A172 (cell line): ENCODE results near the gene DCDC2B. TPM values are rescaled to one million over a fixed set of nuclear protein-coding genes. Genes with fewer than 3 reads are reported as not detected.
"Not testable (repeated sequence)": the region's sequence is repeated elsewhere in the genome, so short reads cannot be mapped to it uniquely, and the experiment has no call there.

Experiments used
- DNase-seq: peaks from one replicate; pipeline ENCODE4 v3.0.0-alpha.2; 2015; ENCODE audit warnings: low spot score
- total RNA-seq: library from RNA; depleted of rRNA; stranded (reverse); fragments of >200 nt; shearing (Covaris generic); gene quantifications from 2 replicates; pipeline ENCODE4 v1.2.3, GENCODE V29; 2014; rRNA removed

Gene DCDC2B
- total RNA-seq, 1 experiment from 2014 or later: not detected

- DNase-seq: no peak
Observed at GRCh38 chr1:32256473-32257226, 47.8 kb downstream of the DCDC2B start.

DNA sequence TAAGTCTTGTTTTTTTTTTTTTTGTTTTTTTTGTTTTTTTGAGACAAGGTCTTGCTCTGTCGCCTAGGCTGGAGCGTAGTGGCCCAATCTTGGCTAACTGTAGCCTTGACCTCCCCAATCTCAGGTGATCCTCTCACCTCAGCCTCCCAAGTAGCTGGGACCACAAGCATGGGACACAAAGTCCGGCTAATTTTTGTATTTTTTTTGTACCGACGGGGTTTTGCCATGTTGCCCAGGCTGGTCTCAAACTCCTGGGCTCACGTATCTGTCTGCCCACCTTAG lies 48.3 kb downstream of the DCDC2B start:
- no peak for DNase-seq

DNA sequence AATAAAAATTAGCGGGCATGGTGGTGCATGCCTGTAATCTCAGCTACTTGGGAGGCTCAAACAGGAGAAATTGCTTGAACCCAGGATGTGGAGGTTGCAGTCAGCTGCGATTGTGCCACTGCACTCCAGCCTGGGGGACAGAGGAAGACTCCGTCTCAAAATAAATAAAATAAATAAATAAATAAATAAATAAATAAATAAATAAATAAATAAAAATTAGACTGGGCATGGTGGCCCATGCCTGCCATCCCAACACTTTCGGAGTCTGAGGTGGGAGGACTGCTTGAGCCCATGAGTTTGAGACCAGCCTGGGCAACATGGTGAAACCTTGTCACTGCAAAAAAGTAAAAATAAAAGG lies 54.3 kb downstream of the DCDC2B start:
- DNase-seq: not testable (repeated sequence)

- no peak for DNase-seq
Observed at GRCh38 chr1:32263744-32264143, 54.9 kb downstream of the DCDC2B start.

Other genes starting within 250 kb of the DCDC2B start
- 58.0 and 70.0 TPM in 2 replicates for gene KHDRBS1, start 195.2 kb upstream of the DCDC2B start, total RNA-seq
- gene TMEM39B, start 136.2 kb upstream of the DCDC2B start, total RNA-seq: 1.5 and 3.0 TPM in 2 replicates
- 35.5 and 37.8 TPM in 2 replicates for gene KPNA6, start 101.0 kb upstream of the DCDC2B start, total RNA-seq
- gene TXLNA, start 29.4 kb upstream of the DCDC2B start, total RNA-seq: 22.1 and 24.6 TPM in 2 replicates
- 5.7 and 9.1 TPM in 2 replicates for gene CCDC28B, start 8.5 kb upstream of the DCDC2B start, total RNA-seq
- gene IQCC, start 3.4 kb upstream of the DCDC2B start, total RNA-seq: 0.45 TPM in 1 of 2 replicates, not detected in the other
- gene TMEM234, start 13.3 kb downstream of the DCDC2B start, total RNA-seq: 3.6 and 5.5 TPM in 2 replicates
- 283 and 299 TPM in 2 replicates for gene EIF3I, start 13.3 kb downstream of the DCDC2B start, total RNA-seq
- 5.8 and 8.5 TPM in 2 replicates for gene FAM167B, start 38.1 kb downstream of the DCDC2B start, total RNA-seq
- not detected in 2 replicates for gene LCK, start 42.2 kb downstream of the DCDC2B start, total RNA-seq
- 61.0 and 61.8 TPM in 2 replicates for gene HDAC1, start 83.0 kb downstream of the DCDC2B start, total RNA-seq
- gene MARCKSL1, start 127.1 kb downstream of the DCDC2B start, total RNA-seq: 91.0 and 91.1 TPM in 2 replicates
- 0.34 and 0.45 TPM in 2 replicates for gene FAM229A, start 153.4 kb downstream of the DCDC2B start, total RNA-seq
- gene TSSK3, start 153.4 kb downstream of the DCDC2B start, total RNA-seq: 0.24 TPM in 1 of 2 replicates, not detected in the other
- 40.6 and 53.1 TPM in 2 replicates for gene BSDC1, start 185.4 kb downstream of the DCDC2B start, total RNA-seq